ENCODE measurements around the gene PDGFD. TPM values are rescaled to one million over a fixed set of nuclear protein-coding genes. Genes with fewer than 3 reads are reported as not detected.

The PDGFD gene
- total RNA-seq, 1 donor from 2014 or later = 10.9 TPM

GRCh38 chr11:104078245-104078644 lies 85.7 kb downstream of the PDGFD start:
- H3K9me3 ChIP-seq (replicated peaks) = no peaks in the 10 kb centered on the region

GRCh38 chr11:104076455-104076854 lies 87.5 kb downstream of the PDGFD start:
- DNase-seq = no peak
- no peaks in the 10 kb centered on the region for H3K9me3 ChIP-seq (replicated peaks)
- no peak overlapping the region for H3K4me3 ChIP-seq
- no peak for TF ChIP-seq CTCF (IDR thresholded peaks at IDR 0.05; ENCODE audit: borderline replicate concordance)
- intact Hi-C loops (cut with micrococcal nuclease) = no loop called here
- H3K4me1 ChIP-seq = peaks cover 22% of the 10 kb centered on the region
- H3K27me3 ChIP-seq (ENCODE audit: low read depth) = no peaks in the 10 kb centered on the region
- no peaks in the 10 kb centered on the region for H3K36me3 ChIP-seq
- H3K27ac ChIP-seq (replicated peaks) = no peak overlapping the region

More at GRCh38 chr11:104078245-104078644, 85.7 kb downstream of the PDGFD start:
- Histone ChIP-seq H3K4me1 (peaks cover 22% of the 10 kb centered on the region), H3K27me3 (ENCODE audit: low read depth) (no peaks in the 10 kb centered on the region), H3K36me3 (no peaks in the 10 kb centered on the region), H3K4me3 (no peak overlapping the region), H3K27ac (replicated peaks) (no peak overlapping the region)
- DNase-seq = no peak
- TF ChIP-seq CTCF (IDR thresholded peaks at IDR 0.05; ENCODE audit: borderline replicate concordance) = no peak
- intact Hi-C loops (cut with micrococcal nuclease) = no loop called here

GRCh38 chr11:104075706-104076105 lies 88.2 kb downstream of the PDGFD start:
- Histone ChIP-seq H3K27ac (replicated peaks) (no peak overlapping the region), H3K9me3 (replicated peaks) (no peaks in the 10 kb centered on the region)

GRCh38 chr11:104075091-104075490 lies 88.9 kb downstream of the PDGFD start:
- no peak for TF ChIP-seq CTCF (IDR thresholded peaks at IDR 0.05; ENCODE audit: borderline replicate concordance)
- no peaks in the 10 kb centered on the region for H3K36me3 ChIP-seq
- no peak overlapping the region for H3K4me3 ChIP-seq
- no peak for DNase-seq
- no peaks in the 10 kb centered on the region for H3K27me3 ChIP-seq (ENCODE audit: low read depth)
- H3K4me1 ChIP-seq = peaks cover 22% of the 10 kb centered on the region
- H3K27ac ChIP-seq (replicated peaks) = no peak overlapping the region
- intact Hi-C loops (cut with micrococcal nuclease) = no loop called here
- no peaks in the 10 kb centered on the region for H3K9me3 ChIP-seq (replicated peaks)

More at GRCh38 chr11:104075706-104076105, 88.2 kb downstream of the PDGFD start:
- Histone ChIP-seq H3K4me1 (peaks cover 22% of the 10 kb centered on the region), H3K27me3 (ENCODE audit: low read depth) (no peaks in the 10 kb centered on the region), H3K36me3 (no peaks in the 10 kb centered on the region), H3K4me3 (no peak overlapping the region)
- TF ChIP-seq CTCF (IDR thresholded peaks at IDR 0.05; ENCODE audit: borderline replicate concordance) = no peak
- no peak for DNase-seq
- intact Hi-C loops (cut with micrococcal nuclease) = no loop called here

GRCh38 chr11:104073950-104074705 lies 89.8 kb downstream of the PDGFD start:
- Histone ChIP-seq H3K9me3 (replicated peaks) (no peaks in the 10 kb centered on the region), H3K4me3 (peak overlapping the region; percentile 1), H3K36me3 (no peaks in the 10 kb centered on the region), H3K27ac (replicated peaks) (no peak overlapping the region), H3K4me1 (peaks cover 22% of the 10 kb centered on the region), H3K27me3 (ENCODE audit: low read depth) (no peaks in the 10 kb centered on the region)
- intact Hi-C loops (cut with micrococcal nuclease) = no loop called here
- TF ChIP-seq CTCF (IDR thresholded peaks at IDR 0.05; ENCODE audit: borderline replicate concordance) = no peak
- DNase-seq = no peak
